Measurements from ENCODE around the gene SNCG.

Gene SNCG

DNA sequence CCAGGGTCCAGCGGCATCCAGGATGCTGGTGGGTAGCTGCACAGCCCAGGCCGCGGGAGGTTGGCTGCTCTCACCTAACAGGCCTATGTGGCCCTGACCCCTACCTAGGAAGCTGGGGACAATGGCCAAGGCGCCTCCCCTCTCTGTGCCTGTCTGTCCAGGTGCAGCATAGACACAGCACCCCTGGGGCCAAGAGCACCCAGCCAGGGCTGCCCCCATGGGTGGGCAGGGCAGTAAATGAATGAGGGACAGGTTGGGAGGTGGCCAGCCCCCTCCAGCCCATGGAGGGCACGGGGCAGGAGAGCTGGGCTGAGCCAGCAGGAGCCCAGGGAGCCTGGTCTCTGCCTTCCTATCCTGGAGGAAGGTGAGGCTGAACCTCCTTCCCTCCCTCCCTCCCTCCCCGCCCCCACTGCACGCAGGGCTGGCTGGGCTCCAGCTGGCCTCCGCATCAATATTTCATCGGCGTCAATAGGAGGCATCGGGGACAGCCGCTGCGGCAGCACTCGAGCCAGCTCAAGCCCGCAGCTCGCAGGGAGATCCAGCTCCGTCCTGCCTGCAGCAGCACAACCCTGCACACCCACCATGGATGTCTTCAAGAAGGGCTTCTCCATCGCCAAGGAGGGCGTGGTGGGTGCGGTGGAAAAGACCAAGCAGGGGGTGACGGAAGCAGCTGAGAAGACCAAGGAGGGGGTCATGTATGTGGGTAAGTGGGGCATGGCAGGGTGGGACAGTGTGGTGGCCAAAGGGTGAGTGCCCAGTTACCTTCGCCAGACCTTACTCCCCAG, at the start of gene SNCG:
TSS of gene SNCG (plus strand) at position 484 of the 785 bp plus-strand sequence. CDS start at position 583, 99 bp downstream.
- DNase-seq, result peak; percentile 43 to 89
- no peak for TF ChIP-seq CTCF (IDR thresholded peaks at IDR 0.05)
- H3K4me1 ChIP-seq, result peaks cover 14 to 79% (median 77%) of the 10 kb centered on the region in 4 donors

DNA sequence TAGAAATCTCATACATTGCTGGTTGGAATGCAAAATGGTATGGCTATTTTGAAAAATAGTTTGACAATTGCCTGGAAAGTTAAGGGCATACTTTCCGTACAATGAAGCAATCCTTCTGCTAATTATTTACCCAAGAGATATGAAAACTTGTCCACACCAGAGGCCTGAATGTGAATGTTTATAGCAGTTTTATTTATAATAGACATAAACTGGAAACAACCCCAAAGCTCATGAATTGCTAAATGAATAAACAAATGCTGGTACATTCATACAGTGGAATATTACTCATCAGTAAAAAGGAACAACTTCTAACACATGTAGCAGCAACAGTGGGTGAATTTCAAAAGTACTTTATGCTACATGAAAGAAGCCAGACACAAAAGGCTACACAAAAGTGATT, 43.7 kb upstream of the SNCG start:
- intact Hi-C loops (cut with DNase I; ENCODE audit: low total_unique reads), result no loop called here
- Histone ChIP-seq H3K27ac (peak overlapping the region in 1 of 2 donors; percentile 19), H3K4me3 (no peak overlapping the region), H3K36me3 (peaks cover 39 to 65% (median 54%) of the 10 kb centered on the region in 3 donors), H3K4me1 (peaks cover 0 to 14% (median 3%) of the 10 kb centered on the region in 4 donors), H3K27me3 (no peaks in the 10 kb centered on the region), H3K9me3 (no peaks in the 10 kb centered on the region)
- no peak for DNase-seq
- TF ChIP-seq CTCF (IDR thresholded peaks at IDR 0.05), result no peak

More for the DNA sequence above, at the start of gene SNCG:
- Histone ChIP-seq H3K36me3 (peaks cover 0 to 6% (median 0%) of the 10 kb centered on the region in 3 donors), H3K27me3 (no peaks in the 10 kb centered on the region), H3K27ac (peak within 1 kb of the TSS; percentile 91 to 94), H3K4me3 (peak within 1 kb of the TSS; percentile 49 to 50), H3K9me3 (no peaks in the 10 kb centered on the region)
- intact Hi-C loops (cut with DNase I; ENCODE audit: low total_unique reads), result no loop called here

DNA sequence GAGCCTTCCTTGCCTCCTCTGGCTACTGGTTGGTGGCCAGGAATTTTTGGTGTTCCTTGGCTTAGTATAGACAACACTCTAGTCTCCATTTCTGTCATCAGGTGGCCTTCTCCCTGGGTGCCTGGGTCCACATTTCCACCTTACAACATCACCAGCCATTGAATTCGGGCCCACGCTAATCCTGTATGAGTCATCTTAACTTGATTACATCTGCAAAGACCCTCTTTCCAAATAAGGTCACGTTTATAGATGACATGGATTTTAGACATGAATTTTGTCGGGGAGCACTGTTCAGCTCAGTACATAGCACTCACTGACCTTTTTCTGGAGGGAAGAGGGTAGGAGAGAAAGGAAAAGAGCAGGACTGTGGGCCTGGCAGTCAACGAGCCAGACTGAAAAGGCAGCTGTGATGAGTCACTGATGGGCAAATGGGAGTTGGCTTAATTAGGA, 40.4 kb upstream of the SNCG start:
- Histone ChIP-seq H3K9me3 (no peaks in the 10 kb centered on the region), H3K4me1 (peaks cover 0 to 35% (median 3%) of the 10 kb centered on the region in 4 donors), H3K27ac (peak overlapping the region; percentile 60 to 82), H3K27me3 (no peaks in the 10 kb centered on the region), H3K36me3 (peaks cover 49 to 84% (median 59%) of the 10 kb centered on the region in 3 donors), H3K4me3 (no peak overlapping the region)
- intact Hi-C loops (cut with DNase I; ENCODE audit: low total_unique reads), result no loop called here
- no peak for DNase-seq
- no peak for TF ChIP-seq CTCF (IDR thresholded peaks at IDR 0.05)

DNA sequence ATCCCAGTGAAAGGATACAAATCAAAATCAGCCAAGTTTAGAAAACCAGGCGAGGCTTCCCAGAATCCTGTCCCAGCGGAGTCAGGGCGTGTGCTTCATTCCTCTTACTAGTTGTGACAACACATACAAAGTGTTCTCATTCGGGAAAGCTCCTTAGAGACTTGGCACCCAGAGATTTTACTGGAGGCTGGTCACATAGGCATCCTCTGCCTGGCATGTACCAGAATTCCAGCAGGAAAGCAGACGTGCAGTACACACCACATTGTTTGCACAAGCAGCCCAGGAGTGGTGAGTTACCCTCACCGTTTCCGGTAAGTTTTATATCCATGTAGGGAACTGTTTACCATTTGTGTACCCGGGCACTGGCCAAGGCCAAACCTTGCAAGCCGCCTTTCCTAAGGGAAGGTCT, 35.8 kb upstream of the SNCG start:
- no peak for TF ChIP-seq CTCF (IDR thresholded peaks at IDR 0.05)
- peak in 1 of 2 donors; percentile 84 for DNase-seq
- peak overlapping the region; percentile 76 to 82 for H3K27ac ChIP-seq
- H3K27me3 ChIP-seq, result no peaks in the 10 kb centered on the region
- peaks cover 21 to 51% (median 33%) of the 10 kb centered on the region in 3 donors for H3K36me3 ChIP-seq
- H3K4me3 ChIP-seq, result no peak overlapping the region
- intact Hi-C loops (cut with DNase I; ENCODE audit: low total_unique reads), result no loop called here
- peaks cover 0 to 54% (median 7%) of the 10 kb centered on the region in 4 donors for H3K4me1 ChIP-seq
- H3K9me3 ChIP-seq, result no peaks in the 10 kb centered on the region

- Histone ChIP-seq H3K4me3 (no peak overlapping the region), H3K27me3 (no peaks in the 10 kb centered on the region), H3K9me3 (no peaks in the 10 kb centered on the region), H3K4me1 (peaks cover 0 to 49% (median 7%) of the 10 kb centered on the region in 4 donors), H3K27ac (peak overlapping the region; percentile 23 to 61), H3K36me3 (peaks cover 12 to 48% (median 13%) of the 10 kb centered on the region in 3 donors)
- no peak for DNase-seq
- intact Hi-C loops (cut with DNase I; ENCODE audit: low total_unique reads), result no loop called here
- TF ChIP-seq CTCF (IDR thresholded peaks at IDR 0.05), result no peak
Observed at GRCh38 chr10:86929468-86930380, 28.7 kb upstream of the SNCG start.
